Measurements from ENCODE around the gene FAAH.
A peak's percentile ranks its signal among the peaks of the same experiment; 100 is the strongest.

DNA sequence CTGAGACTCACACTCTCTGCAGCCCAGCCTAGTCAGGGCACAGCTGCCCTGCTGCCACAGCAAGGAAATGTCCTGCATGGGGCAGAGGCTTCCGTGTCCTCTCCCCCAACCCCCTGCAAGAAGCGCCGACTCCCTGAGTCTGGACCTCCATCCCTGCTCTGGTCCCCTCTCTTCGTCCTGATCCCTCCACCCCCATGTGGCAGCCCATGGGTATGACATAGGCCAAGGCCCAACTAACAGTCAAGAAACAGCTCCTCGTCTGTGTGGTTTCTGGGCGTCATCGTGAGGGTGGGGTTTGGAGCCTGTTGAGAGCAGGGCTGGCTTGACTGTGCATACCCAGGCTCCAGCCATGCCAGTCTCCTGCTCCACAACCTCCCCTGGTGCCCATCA lies 19.5 kb downstream of the FAAH start:
- TF ChIP-seq, protein P1, sequence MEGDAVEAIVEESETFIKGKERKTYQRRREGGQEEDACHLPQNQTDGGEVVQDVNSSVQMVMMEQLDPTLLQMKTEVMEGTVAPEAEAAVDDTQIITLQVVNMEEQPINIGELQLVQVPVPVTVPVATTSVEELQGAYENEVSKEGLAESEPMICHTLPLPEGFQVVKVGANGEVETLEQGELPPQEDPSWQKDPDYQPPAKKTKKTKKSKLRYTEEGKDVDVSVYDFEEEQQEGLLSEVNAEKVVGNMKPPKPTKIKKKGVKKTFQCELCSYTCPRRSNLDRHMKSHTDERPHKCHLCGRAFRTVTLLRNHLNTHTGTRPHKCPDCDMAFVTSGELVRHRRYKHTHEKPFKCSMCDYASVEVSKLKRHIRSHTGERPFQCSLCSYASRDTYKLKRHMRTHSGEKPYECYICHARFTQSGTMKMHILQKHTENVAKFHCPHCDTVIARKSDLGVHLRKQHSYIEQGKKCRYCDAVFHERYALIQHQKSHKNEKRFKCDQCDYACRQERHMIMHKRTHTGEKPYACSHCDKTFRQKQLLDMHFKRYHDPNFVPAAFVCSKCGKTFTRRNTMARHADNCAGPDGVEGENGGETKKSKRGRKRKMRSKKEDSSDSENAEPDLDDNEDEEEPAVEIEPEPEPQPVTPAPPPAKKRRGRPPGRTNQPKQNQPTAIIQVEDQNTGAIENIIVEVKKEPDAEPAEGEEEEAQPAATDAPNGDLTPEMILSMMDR (IDR thresholded peaks at IDR 0.05; ENCODE audit: low read depth, low read length), result peak; percentile 50
- TF ChIP-seq POLR2A (IDR thresholded peaks at IDR 0.05; ENCODE audit: extremely low read depth, insufficient read length), result no peak
- TF ChIP-seq, protein P2, sequence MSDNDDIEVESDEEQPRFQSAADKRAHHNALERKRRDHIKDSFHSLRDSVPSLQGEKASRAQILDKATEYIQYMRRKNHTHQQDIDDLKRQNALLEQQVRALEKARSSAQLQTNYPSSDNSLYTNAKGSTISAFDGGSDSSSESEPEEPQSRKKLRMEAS (IDR thresholded peaks at IDR 0.05; ENCODE audit: low read depth, low read length), result no peak
